KMS-11 (cell line): ENCODE results near the gene INTS14.

Experiments used
- H2AFZ ChIP-seq: fragments of 200-600 bp; sonication (generic); 2 replicates; pipeline ENCODE4 v1.6.1; 2016; ENCODE audit warnings: antibody characterized with exemption, mixed run types, low read depth
- H3K27ac ChIP-seq: fragments of 200-600 bp; sonication (generic); 2 replicates; pipeline ENCODE4 v1.6.1; 2016; ENCODE audit warnings: mild to moderate bottlenecking, mixed run types
- H3K27me3 ChIP-seq: fragments of 200-600 bp; sonication (generic); 2 replicates; pipeline ENCODE4 v1.6.1; 2017; ENCODE audit warnings: mild to moderate bottlenecking, low read depth, mixed run types, moderate library complexity; ENCODE audit not compliant: insufficient read depth
- H3K36me3 ChIP-seq: fragments of 200-600 bp; sonication (generic); 2 replicates; pipeline ENCODE4 v1.6.1; 2017; ENCODE audit warnings: mild to moderate bottlenecking, mixed run types; ENCODE audit not compliant: insufficient read depth
- H3K4me1 ChIP-seq: fragments of 200-600 bp; sonication (generic); 2 replicates; pipeline ENCODE4 v1.6.1; 2016; ENCODE audit warnings: mild to moderate bottlenecking, low read depth, mixed run types; ENCODE audit not compliant: poor library complexity, severe bottlenecking
- H3K4me2 ChIP-seq: fragments of 200-600 bp; sonication (generic); 2 replicates; pipeline ENCODE4 v1.7.0; 2016; ENCODE audit warnings: mild to moderate bottlenecking, mixed run types
- H3K4me3 ChIP-seq: fragments of 200-600 bp; sonication (generic); IDR thresholded peaks from 2 replicates; pipeline ENCODE4 v1.6.1; 2017; ENCODE audit warnings: low read depth, low read length, mixed read lengths; ENCODE audit not compliant: insufficient read depth
- H3K79me2 ChIP-seq: fragments of 200-600 bp; sonication (generic); 2 replicates; pipeline ENCODE4 v1.6.1; 2016; ENCODE audit warnings: low read depth, mixed run types; ENCODE audit not compliant: insufficient read depth
- H3K9ac ChIP-seq: fragments of 200-600 bp; sonication (generic); 2 replicates; pipeline ENCODE4 v1.6.1; 2016; ENCODE audit warnings: mild to moderate bottlenecking, mixed run types
- H4K20me1 ChIP-seq: fragments of 200-600 bp; sonication (generic); 2 replicates; pipeline ENCODE4 v1.6.1; 2016; ENCODE audit warnings: mild to moderate bottlenecking, mixed run types; ENCODE audit not compliant: insufficient read depth
- TF ChIP-seq, protein P1 (sequence below): fragments of 200-600 bp; sonication (generic); conservative IDR thresholded peaks from 2 replicates; pipeline ENCODE4 v1.6.1; 2017; ENCODE audit warnings: low read depth, mild to moderate bottlenecking, antibody characterized with exemption, low read length, moderate library complexity, mixed read lengths

The INTS14 gene

DNA sequence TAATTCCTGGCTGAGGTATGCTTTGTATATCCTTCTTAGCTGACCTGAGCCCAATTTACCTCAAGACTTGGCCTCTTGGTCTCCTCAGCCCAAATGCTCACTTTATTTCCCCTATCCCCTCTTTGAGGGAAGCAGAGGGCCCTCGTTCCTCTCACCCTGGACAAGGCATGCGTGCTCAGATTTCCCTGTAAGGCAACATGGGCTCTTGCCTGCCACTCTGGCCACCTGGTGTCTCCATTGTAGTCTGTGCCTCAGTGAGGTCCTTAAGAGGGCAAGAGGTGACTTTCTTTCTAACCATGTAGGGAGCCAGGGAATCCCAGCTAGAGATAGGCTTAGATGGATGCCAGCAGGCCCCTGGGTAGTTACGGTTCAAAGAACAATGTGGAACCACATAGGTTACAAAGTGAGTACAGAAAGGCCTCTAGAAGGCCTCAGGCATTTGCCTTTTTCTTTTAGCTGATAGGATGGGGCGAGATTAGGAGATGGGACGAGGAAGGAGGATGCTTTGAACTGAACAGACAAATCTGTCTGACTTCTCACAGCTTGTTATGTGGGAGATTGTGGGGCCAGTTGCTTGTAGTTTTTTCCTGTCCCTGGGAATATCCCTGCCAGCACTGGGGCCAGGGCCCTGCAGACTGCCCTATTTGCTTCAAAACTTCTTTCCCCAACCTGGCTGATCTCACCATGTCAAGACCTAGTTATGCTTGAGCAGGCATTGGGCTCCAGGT, 1.1 kb upstream of the INTS14 start:
- Histone ChIP-seq H2AFZ (peak overlapping the region; percentile 89; the same call in 1 of the 2 replicates), H3K4me2 (peak overlapping the region; percentile 95), H3K36me3 (no peaks in the 10 kb centered on the region), H3K27ac (no peak overlapping the region; the same call in 1 of the 2 replicates), H3K4me1 (peaks cover 20% of the 10 kb centered on the region), H3K79me2 (peaks cover 30% of the 10 kb centered on the region), H3K4me3 (no peak overlapping the region), H3K27me3 (no peaks in the 10 kb centered on the region), H4K20me1 (no peaks in the 10 kb centered on the region), H3K9ac (peak overlapping the region; percentile 93; the same call in 1 of the 2 replicates)
- TF ChIP-seq, protein P1, sequence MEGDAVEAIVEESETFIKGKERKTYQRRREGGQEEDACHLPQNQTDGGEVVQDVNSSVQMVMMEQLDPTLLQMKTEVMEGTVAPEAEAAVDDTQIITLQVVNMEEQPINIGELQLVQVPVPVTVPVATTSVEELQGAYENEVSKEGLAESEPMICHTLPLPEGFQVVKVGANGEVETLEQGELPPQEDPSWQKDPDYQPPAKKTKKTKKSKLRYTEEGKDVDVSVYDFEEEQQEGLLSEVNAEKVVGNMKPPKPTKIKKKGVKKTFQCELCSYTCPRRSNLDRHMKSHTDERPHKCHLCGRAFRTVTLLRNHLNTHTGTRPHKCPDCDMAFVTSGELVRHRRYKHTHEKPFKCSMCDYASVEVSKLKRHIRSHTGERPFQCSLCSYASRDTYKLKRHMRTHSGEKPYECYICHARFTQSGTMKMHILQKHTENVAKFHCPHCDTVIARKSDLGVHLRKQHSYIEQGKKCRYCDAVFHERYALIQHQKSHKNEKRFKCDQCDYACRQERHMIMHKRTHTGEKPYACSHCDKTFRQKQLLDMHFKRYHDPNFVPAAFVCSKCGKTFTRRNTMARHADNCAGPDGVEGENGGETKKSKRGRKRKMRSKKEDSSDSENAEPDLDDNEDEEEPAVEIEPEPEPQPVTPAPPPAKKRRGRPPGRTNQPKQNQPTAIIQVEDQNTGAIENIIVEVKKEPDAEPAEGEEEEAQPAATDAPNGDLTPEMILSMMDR = no peak

DNA sequence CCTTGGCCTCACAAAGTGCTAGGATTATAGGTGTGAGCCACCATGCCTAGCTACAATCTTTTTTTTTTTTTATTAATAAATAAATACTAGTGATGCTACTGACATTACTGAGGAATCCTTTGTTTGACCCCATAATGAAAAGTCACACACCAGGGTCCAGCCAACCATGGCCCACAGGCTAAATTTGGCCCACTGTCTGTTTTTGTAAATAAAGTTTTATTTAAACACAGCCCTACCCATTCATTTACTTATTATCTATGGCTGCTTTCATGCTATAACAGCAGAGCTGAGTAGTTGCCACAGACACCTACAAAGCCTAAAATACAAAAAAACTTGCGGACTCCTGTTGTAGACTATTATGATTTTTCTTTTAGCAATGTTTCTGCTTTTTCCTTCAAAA, 7.4 kb downstream of the INTS14 start:
- no peaks in the 10 kb centered on the region for H3K27me3 ChIP-seq
- H3K36me3 ChIP-seq = no peaks in the 10 kb centered on the region
- H3K4me1 ChIP-seq = peaks cover 16% of the 10 kb centered on the region
- H3K9ac ChIP-seq = no peak overlapping the region
- no peak overlapping the region for H3K4me3 ChIP-seq
- H3K27ac ChIP-seq = no peak overlapping the region
- no peak overlapping the region for H2AFZ ChIP-seq
- TF ChIP-seq, protein P1 = no peak
- H4K20me1 ChIP-seq = no peaks in the 10 kb centered on the region; the same call in 1 of the 2 replicates
- H3K79me2 ChIP-seq = peaks cover 8% of the 10 kb centered on the region; the same call in 1 of the 2 replicates
- H3K4me2 ChIP-seq = no peak overlapping the region

DNA sequence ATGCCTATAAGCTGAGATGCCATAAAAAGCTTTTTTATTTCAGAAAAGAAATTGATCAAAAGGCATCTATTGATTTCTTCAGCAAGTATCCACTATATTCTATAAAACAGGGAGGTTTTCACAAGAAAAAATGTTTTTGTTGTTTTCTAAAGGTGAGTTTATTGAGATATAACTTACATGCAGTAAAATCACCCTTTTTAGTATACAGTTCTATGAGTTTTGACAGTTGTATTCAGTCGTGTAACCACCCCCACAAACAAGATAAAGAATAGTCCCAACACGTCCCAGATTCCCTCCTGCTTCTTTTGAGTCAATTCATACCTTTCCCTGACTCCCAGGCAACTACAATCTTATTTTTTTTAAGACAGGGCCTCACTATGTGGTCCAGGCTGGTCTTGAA, 7.8 kb downstream of the INTS14 start:
- peaks cover 4% of the 10 kb centered on the region; the same call in 1 of the 2 replicates for H3K79me2 ChIP-seq
- H3K27ac ChIP-seq = no peak overlapping the region
- no peak overlapping the region for H3K9ac ChIP-seq
- TF ChIP-seq, protein P1 = no peak
- no peaks in the 10 kb centered on the region for H3K27me3 ChIP-seq
- no peak overlapping the region for H2AFZ ChIP-seq
- no peak overlapping the region for H3K4me3 ChIP-seq
- peaks cover 17% of the 10 kb centered on the region for H3K4me1 ChIP-seq
- no peaks in the 10 kb centered on the region for H3K36me3 ChIP-seq
- H3K4me2 ChIP-seq = no peak overlapping the region
- H4K20me1 ChIP-seq = no peaks in the 10 kb centered on the region; the same call in 1 of the 2 replicates

DNA sequence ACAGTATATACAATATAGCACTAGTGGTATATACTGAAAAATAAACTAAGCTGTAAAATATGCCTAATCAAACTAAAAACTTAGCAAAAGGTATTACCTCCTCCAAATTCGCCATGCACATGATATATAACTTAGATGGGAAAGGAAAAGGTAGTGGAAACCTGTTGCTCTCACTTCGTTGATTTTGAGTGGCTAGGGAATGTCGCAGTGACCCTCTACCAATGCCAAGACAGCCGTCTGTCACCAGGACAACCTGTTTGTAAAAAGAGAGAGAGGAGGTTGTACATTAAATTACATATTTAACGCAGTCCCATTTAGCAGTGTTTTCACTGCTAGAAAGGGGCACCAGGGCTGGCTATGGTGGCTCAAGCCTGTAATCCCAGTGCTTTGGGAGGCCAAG, 11.3 kb downstream of the INTS14 start:
- no peaks in the 10 kb centered on the region for H3K79me2 ChIP-seq
- no peak overlapping the region for H3K9ac ChIP-seq
- no peaks in the 10 kb centered on the region for H3K27me3 ChIP-seq
- H3K27ac ChIP-seq = no peak overlapping the region
- peaks cover 17% of the 10 kb centered on the region for H3K4me1 ChIP-seq
- no peak overlapping the region for H2AFZ ChIP-seq
- no peak overlapping the region for H3K4me3 ChIP-seq
- H4K20me1 ChIP-seq = peaks cover 2% of the 10 kb centered on the region; the same call in 1 of the 2 replicates
- H3K4me2 ChIP-seq = no peak overlapping the region
- H3K36me3 ChIP-seq = no peaks in the 10 kb centered on the region
- TF ChIP-seq, protein P1 = no peak
